ENCODE results near the gene USP3.

- TF ChIP-seq CTCF (IDR thresholded peaks at IDR 0.05; ENCODE audit: low read length) (no peak), EZH2 (optimal IDR thresholded peaks at IDR 0.05; ENCODE audit: low read depth, low read length) (no peak)
These were observed 15.3 kb downstream of the USP3 start for GRCh38 chr15:63519548-63520178.

Data from MM.1S (cell line).